ENCODE data around the gene MRPL34. TPM values are rescaled to one million over a fixed set of nuclear protein-coding genes. Genes with fewer than 3 reads are reported as not detected.
A peak's percentile ranks its signal among the peaks of the same experiment; 100 is the strongest.

The MRPL34 gene
- 100 to 1,000 TPM; 127 to 184 TPM for total RNA-seq

DNA sequence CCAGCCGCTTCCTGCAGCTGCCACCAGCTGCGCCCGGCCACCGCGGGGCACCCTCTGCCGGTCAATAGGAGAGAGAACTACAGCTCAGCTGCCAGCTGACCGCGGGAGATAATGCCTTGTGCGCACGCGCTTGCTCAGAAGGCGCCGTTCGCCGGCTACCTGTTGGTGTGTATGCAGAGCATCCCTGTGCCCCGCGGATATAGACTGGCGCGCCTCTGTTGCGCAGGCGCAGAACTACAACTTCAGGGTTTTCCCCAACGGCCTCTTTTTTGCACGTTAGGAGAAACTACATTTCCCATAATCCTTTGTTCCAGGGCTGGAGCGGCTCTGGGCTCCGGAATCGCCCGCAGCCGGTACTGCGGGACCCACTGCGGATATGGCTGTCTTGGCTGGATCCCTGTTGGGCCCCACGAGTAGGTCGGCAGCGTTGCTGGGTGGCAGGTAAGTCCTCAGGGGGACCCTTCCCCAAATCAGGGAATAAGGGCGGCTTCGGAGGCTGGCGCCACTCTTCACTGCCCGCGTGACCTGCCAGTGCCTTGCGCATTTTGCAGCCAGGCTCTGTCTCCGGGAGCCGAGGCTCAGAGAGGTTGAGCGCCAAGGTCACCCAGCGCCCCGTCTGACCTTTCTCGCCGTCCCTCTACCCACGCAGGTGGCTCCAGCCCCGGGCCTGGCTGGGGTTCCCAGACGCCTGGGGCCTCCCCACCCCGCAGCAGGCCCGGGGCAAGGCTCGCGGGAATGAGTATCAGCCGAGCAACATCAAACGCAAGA lies at the start of gene MRPL34:
Gene MRPL34, plus strand, starts transcription at position 356 of the 768 bp plus-strand sequence. Its CDS starts 21 bp downstream, at position 377.
- TF ChIP-seq CTCF (IDR thresholded peaks at IDR 0.05), result peak; percentile 63
- H3K9ac ChIP-seq (ENCODE audit: low read depth in 2 of 2, low read length in 2 of 2), result peak within 1 kb of the TSS; percentile 72 to 94

DNA sequence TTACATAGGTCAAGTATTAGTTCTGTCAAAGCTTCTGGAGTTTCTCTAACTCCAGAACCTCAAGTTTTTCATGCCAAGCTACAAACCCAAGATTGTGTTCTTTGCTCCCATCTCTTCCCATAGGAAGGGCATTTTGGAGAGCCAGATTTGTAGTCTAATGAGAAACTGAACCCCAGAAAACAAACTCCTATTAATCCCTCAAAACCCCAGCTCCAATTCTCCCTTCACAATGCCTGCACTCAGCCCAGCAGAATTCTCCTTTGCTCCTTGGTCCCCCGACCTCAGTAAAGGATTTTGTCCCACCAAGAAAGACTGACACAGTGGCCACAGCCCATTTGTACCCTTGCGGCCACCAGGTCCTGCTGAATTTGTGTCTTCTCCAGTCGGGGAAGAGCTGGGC lies 49.5 kb upstream of the MRPL34 start:
- Histone ChIP-seq H3K36me3 (no peaks in the 10 kb centered on the region), H3K4me3 (no peak overlapping the region), H3K9ac (ENCODE audit: low read depth in 2 of 2, low read length in 2 of 2) (no peak overlapping the region), H3K9me3 (no peaks in the 10 kb centered on the region), H3K27me3 (no peaks in the 10 kb centered on the region), H3K4me1 (peaks cover 3% of the 10 kb centered on the region), H3K27ac (no peak overlapping the region)
- no peak for TF ChIP-seq CTCF (IDR thresholded peaks at IDR 0.05)
- DNase-seq, result no peak
- intact Hi-C loops (cut with DNase I), result no loop called here

More for the DNA sequence above, at the start of gene MRPL34:
- H3K4me1 ChIP-seq, result peaks cover 22% of the 10 kb centered on the region
- intact Hi-C loops (cut with DNase I), result loop anchor here (2.0 kb wide), 1 partner anchor 29 kb away; the partner anchor contains the start of gene ANO8
- H3K9me3 ChIP-seq, result no peaks in the 10 kb centered on the region
- DNase-seq, result peak; percentile 97
- peak within 1 kb of the TSS; percentile 93 for H3K27ac ChIP-seq
- no peaks in the 10 kb centered on the region for H3K27me3 ChIP-seq
- H3K36me3 ChIP-seq, result no peaks in the 10 kb centered on the region
- peak within 1 kb of the TSS; percentile 72 for H3K4me3 ChIP-seq

DNA sequence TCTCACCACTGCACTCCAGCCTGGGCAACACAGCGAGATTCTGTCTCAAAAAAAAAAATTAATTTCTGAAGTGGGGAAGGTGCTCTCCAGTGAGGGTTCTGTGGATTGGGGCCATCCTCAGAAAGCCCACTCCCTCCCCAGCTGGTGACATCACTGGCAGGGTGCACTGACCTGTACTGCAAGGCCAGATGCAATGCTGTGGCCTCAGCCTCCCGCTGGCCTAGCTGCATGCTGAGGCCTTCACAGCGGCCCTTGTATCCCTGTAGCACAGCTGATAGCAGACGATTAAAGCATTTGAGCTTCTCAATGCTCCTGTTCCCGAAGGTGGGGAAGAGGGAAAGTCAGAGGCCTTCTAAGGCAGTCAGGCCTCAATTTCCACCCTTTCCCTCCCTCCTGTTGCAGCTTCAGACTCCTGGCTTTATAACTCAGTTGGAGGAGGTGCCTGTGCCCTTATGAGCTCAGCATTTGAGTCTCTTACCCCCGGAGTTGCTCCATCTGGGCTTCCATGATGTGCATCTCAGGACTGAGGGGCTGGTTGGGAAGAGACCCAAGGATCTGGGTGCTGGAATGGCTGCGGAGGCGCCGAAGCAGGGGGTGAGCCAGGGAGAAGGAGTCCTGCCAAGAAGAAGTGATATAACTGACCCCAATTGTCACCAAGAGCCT lies 46.4 kb upstream of the MRPL34 start:
- no peak overlapping the region for H3K9ac ChIP-seq (ENCODE audit: low read depth in 2 of 2, low read length in 2 of 2)
- H3K9me3 ChIP-seq, result no peaks in the 10 kb centered on the region
- H3K36me3 ChIP-seq, result no peaks in the 10 kb centered on the region
- peaks cover 3% of the 10 kb centered on the region for H3K4me1 ChIP-seq
- H3K27ac ChIP-seq, result no peak overlapping the region
- intact Hi-C loops (cut with DNase I), result no loop called here
- H3K4me3 ChIP-seq, result no peak overlapping the region
- no peak for TF ChIP-seq CTCF (IDR thresholded peaks at IDR 0.05)
- DNase-seq, result no peak
- H3K27me3 ChIP-seq, result no peaks in the 10 kb centered on the region

DNA sequence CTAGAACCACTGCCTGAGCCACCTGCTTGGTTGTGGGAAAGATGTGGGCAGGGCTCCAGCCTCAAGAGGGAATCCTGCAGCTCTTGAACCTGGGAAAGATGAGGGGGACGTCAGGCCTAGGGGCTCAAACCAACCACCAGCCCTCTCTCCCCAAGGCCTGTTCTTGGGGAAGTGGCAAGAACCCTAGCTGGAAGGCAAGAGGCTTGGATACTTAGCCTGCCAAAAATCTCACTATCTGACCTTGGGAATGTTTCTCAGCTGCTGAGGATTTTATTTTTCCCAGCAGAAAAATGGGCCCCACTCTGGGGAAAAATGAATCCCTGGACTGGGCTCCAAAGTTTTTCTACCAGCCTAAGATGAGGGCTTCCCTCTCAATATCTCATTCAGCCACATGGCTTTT lies 45.7 kb upstream of the MRPL34 start:
- intact Hi-C loops (cut with DNase I), result no loop called here
- TF ChIP-seq CTCF (IDR thresholded peaks at IDR 0.05), result no peak
- Histone ChIP-seq H3K4me3 (no peak overlapping the region), H3K27me3 (no peaks in the 10 kb centered on the region), H3K27ac (no peak overlapping the region), H3K9me3 (no peaks in the 10 kb centered on the region), H3K4me1 (peaks cover 3% of the 10 kb centered on the region), H3K9ac (ENCODE audit: low read depth in 2 of 2, low read length in 2 of 2) (no peak overlapping the region), H3K36me3 (no peaks in the 10 kb centered on the region)
- no peak for DNase-seq

DNA sequence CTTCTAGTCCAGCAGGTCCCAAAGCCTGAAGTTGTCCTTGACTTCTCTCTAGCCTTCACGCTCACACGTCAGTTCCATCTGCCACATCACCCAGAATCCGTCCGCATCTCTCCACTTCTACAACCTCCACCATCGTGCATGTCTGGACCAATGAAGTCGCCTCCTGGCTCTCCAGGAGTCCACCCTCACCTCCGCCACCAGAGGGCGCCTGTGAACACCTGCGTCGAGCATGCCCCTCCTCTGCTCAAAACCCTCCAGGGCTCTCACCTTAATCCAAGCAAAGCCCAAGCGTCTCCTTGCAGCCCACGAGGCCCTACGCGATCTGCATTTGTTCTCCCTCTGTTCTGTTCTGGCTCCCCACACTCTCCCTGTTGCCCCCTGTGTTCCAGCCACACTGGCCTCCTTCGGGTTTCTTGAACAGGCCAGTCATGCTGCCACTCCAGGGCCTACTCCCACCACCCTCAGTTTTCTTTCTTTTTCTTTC lies 44.8 kb upstream of the MRPL34 start:
- peak; percentile 91 for TF ChIP-seq CTCF (IDR thresholded peaks at IDR 0.05)

More for the DNA sequence above, 44.8 kb upstream of the MRPL34 start:
- Histone ChIP-seq H3K9ac (ENCODE audit: low read depth in 2 of 2, low read length in 2 of 2) (peak overlapping the region in 1 of 2 donors; percentile 50), H3K27ac (no peak overlapping the region), H3K4me1 (peaks cover 3% of the 10 kb centered on the region), H3K9me3 (no peaks in the 10 kb centered on the region), H3K27me3 (no peaks in the 10 kb centered on the region), H3K36me3 (no peaks in the 10 kb centered on the region), H3K4me3 (no peak overlapping the region)
- peak; percentile 89 for DNase-seq
- intact Hi-C loops (cut with DNase I), result no loop called here
